GM13977 (cell line): ENCODE measurements around the gene PNPLA3.

Experiments
- DNase-seq: peaks from one replicate; pipeline ENCODE4 v3.0.0; 2012; ENCODE audit warnings: low spot score
- in situ Hi-C: fragments of 300-500 bp; cut with MboI; formaldehyde crosslinking; loops from one replicate; pipeline ENCODE4 v1.12.0; 2022; ENCODE audit warnings: low sequenced_read_pairs, low pct_unique_long_range_greater_than_20kb, mixed read lengths, inconsistent platforms; ENCODE audit not compliant: unreplicated experiment
- TF ChIP-seq, protein P1 (sequence below): IDR thresholded peaks from 2 replicates; pipeline ENCODE4 v1.5.1; 2012; ENCODE audit warnings: mild to moderate bottlenecking, control low read depth; ENCODE audit not compliant: insufficient read depth; ENCODE audit errors: extremely low read depth, missing control alignments

Gene PNPLA3

DNA sequence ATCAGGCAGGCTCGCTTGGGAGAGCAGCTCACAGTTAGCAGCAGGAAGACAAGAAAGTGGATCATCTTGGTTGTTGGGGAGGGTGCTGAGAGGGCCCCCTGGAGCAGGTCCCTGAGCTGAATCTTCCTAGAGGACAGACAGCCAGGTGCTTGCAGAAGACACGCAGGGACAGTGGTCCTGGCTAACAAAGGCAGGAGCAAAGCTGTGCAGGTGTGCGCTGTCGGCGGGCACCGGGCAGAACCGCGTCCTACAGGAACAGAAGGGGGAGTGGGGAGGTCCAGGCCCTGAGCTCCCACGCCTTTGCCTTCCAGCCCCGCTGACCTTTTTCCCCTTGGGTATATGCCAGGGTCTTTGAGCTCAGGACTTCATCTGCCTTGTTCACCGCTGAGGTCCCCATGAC is 70.4 kb downstream of the PNPLA3 start:
- TF ChIP-seq, protein P1, sequence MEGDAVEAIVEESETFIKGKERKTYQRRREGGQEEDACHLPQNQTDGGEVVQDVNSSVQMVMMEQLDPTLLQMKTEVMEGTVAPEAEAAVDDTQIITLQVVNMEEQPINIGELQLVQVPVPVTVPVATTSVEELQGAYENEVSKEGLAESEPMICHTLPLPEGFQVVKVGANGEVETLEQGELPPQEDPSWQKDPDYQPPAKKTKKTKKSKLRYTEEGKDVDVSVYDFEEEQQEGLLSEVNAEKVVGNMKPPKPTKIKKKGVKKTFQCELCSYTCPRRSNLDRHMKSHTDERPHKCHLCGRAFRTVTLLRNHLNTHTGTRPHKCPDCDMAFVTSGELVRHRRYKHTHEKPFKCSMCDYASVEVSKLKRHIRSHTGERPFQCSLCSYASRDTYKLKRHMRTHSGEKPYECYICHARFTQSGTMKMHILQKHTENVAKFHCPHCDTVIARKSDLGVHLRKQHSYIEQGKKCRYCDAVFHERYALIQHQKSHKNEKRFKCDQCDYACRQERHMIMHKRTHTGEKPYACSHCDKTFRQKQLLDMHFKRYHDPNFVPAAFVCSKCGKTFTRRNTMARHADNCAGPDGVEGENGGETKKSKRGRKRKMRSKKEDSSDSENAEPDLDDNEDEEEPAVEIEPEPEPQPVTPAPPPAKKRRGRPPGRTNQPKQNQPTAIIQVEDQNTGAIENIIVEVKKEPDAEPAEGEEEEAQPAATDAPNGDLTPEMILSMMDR = no peak
- in situ Hi-C loops = loop anchor here (25.0 kb wide), 1 partner anchor 618 kb away; no protein-coding TSS in a partner anchor
- DNase-seq = no peak

DNA sequence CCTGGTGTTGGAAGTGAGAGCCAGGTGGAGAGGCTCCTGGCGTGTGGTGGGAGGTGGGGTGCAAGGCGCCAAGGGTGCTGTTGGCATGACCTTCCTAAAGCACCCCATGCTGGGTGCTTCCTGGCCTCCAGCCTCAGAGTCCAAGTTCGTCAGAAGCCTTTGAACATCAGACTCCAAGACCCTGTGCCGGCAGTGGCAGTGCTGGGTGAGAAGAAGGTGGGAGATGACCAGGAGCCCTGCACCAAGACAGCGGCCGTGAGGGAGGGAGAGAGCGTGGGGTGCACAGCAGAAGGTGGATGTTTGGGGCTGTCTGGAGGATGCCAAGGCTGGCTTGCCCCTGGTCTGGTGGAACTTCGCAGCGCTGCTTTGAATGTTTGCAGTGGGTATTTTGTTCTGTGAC is 70.8 kb downstream of the PNPLA3 start:
- no peak for DNase-seq
- in situ Hi-C loops = loop anchor here (25.0 kb wide), 1 partner anchor 618 kb away; no protein-coding TSS in a partner anchor
- TF ChIP-seq, protein P1 = no peak

DNA sequence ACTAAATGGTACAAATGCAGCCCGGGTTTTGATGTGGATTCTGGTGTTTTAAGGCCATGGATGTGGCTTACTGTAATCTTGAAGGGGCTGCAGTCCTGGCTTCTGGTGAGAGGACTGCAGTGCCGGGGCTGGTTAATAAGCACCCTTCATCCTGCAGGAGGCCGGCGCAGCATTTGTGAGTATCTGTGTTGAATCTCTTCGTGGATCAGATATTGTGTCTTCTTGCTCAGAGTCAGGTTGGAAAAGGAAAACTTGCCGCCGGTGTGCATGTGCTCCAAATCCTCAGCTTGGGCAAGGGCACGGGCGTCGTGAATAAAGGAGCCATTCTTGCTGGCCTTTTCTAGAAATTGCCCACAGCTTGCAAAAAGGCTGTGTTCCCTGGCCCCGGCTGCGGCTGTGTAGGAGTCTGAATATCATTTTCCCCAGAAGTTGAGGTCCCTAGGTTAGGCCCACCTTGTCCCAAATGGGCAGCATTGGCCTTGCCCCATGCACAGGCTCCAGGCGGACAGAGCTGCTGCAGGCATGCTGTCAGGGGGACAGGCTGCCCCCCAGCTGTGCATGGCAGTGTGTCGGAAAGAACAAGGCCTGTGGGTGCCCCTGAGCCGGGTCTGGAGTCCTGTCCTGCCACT is 71.6 kb downstream of the PNPLA3 start:
- TF ChIP-seq, protein P1 = no peak
- in situ Hi-C loops = loop anchor here (5.0 to 25.0 kb wide), 2 partner anchors 82 to 617 kb away; no protein-coding TSS in a partner anchor
- DNase-seq = no peak

DNA sequence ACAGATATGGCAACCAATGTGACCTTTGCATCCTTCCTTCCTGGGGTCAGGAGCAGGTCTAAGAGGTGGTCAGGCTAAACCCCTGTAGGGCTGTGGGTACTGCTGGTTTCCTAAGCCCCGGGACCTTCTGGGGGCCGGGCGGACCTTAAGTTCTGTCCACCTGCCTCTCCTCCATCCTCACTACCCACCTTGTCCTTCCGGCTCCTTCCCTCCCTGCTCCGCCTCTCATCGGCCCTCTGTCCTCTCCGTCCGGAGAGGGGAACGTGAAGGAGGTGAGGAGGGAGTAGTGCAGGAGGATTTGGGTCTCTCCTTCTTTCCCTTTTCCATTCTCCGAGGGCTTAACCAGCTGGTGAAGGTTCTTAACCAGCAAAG is 72.2 kb downstream of the PNPLA3 start:
- TF ChIP-seq, protein P1 = no peak
- peak; percentile 36 for DNase-seq
- in situ Hi-C loops = loop anchor here (5.0 to 25.0 kb wide), 2 partner anchors 82 to 617 kb away; no protein-coding TSS in a partner anchor

DNA sequence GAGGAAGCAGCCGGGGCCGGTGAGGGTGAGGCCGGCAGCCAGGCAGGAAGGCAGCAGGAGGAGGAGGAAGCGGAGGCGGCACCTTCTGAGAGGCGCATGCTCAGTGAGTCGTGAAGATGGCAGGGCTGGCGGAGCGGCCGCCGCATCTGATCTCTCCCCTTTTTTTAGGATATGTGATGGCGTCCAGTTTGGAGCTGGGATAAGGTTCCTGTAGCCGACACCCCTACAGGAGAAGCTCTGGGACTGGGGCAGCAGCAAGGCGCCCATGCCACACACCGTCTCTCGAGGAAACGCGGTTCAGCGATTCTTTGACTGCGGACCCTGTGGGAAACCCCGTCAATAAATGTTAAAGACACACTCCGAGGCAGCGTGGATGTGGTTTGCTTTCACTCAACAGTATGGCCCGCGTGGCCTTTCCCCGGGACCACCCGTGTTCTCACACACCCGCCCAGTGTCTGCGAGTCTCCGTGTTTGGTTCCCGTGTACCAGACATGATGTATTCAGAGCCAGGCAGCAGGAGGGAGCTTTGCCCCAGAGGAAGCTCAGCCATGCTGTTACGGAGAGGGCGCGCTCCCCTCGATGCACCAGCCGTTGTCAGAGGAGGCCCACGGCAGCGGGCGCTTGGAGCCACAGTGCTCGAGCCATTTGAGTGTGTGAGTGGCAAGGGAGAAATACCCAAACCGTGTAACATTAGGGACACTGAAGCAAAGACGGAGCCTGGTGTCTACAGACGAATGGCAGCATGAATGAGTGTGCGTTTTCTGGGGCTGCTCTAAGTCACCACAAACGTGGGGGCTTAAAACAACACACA is 72.8 kb downstream of the PNPLA3 start:
- in situ Hi-C loops = loop anchor here (5.0 to 25.0 kb wide), 2 partner anchors 81 to 616 kb away; no protein-coding TSS in a partner anchor
- DNase-seq = peak; percentile 83
- TF ChIP-seq, protein P1 = no peak

DNA sequence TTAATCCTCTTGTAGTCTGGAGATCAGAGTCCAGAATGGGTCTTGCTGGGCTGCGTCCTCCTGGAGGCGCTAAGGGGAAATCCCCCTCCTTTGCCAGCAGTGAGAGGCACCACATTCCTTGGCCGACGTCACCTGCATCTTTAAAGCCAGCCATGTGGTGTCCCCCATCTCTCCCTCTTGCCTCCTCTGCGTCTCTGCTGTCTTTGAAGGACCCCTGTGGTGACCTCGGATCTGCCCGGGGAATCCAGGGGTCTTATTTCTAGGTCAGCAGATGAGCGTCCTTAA is 73.3 kb downstream of the PNPLA3 start:
- in situ Hi-C loops = loop anchor here (5.0 to 25.0 kb wide), 2 partner anchors 80 to 615 kb away; no protein-coding TSS in a partner anchor
- TF ChIP-seq, protein P1 = no peak
- no peak for DNase-seq
